WTC11 (cell line): ENCODE measurements around the gene GRM8.

Experiments used
- CTCF ChIP-seq: fragments of 200-600 bp; IDR thresholded peaks from 2 replicates; pipeline ENCODE4 v1.8.0; 2022; ENCODE audit warnings: antibody characterized with exemption
- GRHL2 ChIP-seq: fragments of 250-450 bp; sonication (Bioruptor Pico); IDR thresholded peaks from 2 replicates; pipeline ENCODE4 v1.8.0; 2022; ENCODE audit warnings: mild to moderate bottlenecking, moderate library complexity; ENCODE audit not compliant: insufficient replicate concordance, severe bottlenecking
- PRRX2 ChIP-seq: fragments of 250-450 bp; sonication (Bioruptor Pico); IDR thresholded peaks from 2 replicates; pipeline ENCODE4 v1.8.0; 2021; ENCODE audit warnings: mild to moderate bottlenecking

DNA sequence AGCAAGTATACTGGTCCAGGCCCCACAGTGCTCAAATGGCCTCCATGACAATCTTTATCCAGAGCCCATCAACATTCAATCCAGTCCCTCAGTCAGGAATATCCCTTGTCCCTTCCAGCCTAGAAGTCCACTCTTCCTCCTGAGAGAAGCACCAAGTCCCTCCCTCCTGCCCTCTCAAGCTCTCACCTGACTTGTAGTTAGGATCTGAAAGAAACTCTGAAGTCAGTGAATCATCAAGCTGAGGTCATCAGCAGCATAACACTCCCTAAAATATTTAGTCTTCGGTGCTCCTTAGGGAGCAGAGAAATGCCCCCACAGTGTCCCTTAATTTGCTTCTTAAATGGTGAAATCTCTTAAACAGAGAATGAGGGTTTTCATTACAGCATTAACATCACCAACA is 31.0 kb downstream of the GRM8 start:
- TF ChIP-seq CTCF, result no peak
- TF ChIP-seq GRHL2 (CRISPR knock-in tag), result no peak
- TF ChIP-seq PRRX2 (CRISPR knock-in tag), result no peak
